BLaER1 treated with 17β-estradiol and CSF1 and Interleukin-3, amounts not matched to agents 10 nM and 100 nM (cell line): ENCODE results near the gene TMED7.
A peak's percentile ranks its signal among the peaks of the same experiment; 100 is the strongest.

Experiments
- H3K27ac ChIP-seq, 11 experiments: shearing (Covaris generic); formaldehyde crosslinking; 2 replicates each; pipeline ENCODE4 v1.8.1; 2022
- H3K27me3 ChIP-seq, 11 experiments: shearing (Covaris generic); formaldehyde crosslinking; 2 replicates each; pipeline ENCODE4 v1.8.1; 2022
- H3K36me3 ChIP-seq, 11 experiments: shearing (Covaris generic); formaldehyde crosslinking; 2 replicates each; pipeline ENCODE4 v1.8.1; 2022
- H3K4me1 ChIP-seq, 10 experiments: shearing (Covaris generic); formaldehyde crosslinking; 2 replicates each; pipeline ENCODE4 v1.8.1; 2022
- H3K4me2 ChIP-seq, 11 experiments: shearing (Covaris generic); formaldehyde crosslinking; 2 replicates each; pipeline ENCODE4 v1.8.1; 2022
- H3K4me3 ChIP-seq, 10 experiments: shearing (Covaris generic); formaldehyde crosslinking; 2 replicates each; pipeline ENCODE4 v1.8.1; 2022
- H3K9ac ChIP-seq, 11 experiments: shearing (Covaris generic); formaldehyde crosslinking; 2 replicates each; pipeline ENCODE4 v1.8.1; 2022
- H3K9me3 ChIP-seq, 11 experiments: shearing (Covaris generic); formaldehyde crosslinking; replicated peaks in 1 of 11; 2 replicates each; pipeline ENCODE4 v1.8.1; 2022
- H4K20me1 ChIP-seq, 11 experiments: shearing (Covaris generic); formaldehyde crosslinking; 2 replicates each; pipeline ENCODE4 v1.8.1; 2022
- Cebpa-rat ChIP-seq, 11 experiments: shearing (Covaris generic); IDR thresholded peaks; 2 replicates each; pipeline ENCODE4 v1.8.1; 2022

TMED7 gene

GRCh38 chr5:115616892-115617291 is 8.9 kb downstream of the TMED7 start:
- peaks cover 0 to 7% (median 0%) of the 10 kb centered on the region in 10 experiments; a peak in 4 of 20 replicates for H3K4me1 ChIP-seq
- H4K20me1 ChIP-seq = peaks cover 17 to 82% (median 46%) of the 10 kb centered on the region in 11 experiments; a peak in 20 of 22 replicates
- H3K27ac ChIP-seq = no peak overlapping the region
- no peak for TF ChIP-seq Cebpa-rat (IDR thresholded peaks at IDR 0.05)
- peaks cover 80 to 100% (median 95%) of the 10 kb centered on the region in 11 experiments for H3K36me3 ChIP-seq
- H3K4me3 ChIP-seq = no peak overlapping the region
- H3K27me3 ChIP-seq = no peaks in the 10 kb centered on the region
- H3K4me2 ChIP-seq = no peak overlapping the region
- H3K9ac ChIP-seq = no peak overlapping the region
- no peaks in the 10 kb centered on the region for H3K9me3 ChIP-seq

- Histone ChIP-seq H3K36me3 (peaks cover 84 to 100% (median 93%) of the 10 kb centered on the region in 11 experiments), H3K4me3 (no peak overlapping the region), H3K4me1 (peaks cover 0 to 3% (median 0%) of the 10 kb centered on the region in 10 experiments; a peak in 3 of 20 replicates), H3K27me3 (no peaks in the 10 kb centered on the region), H3K9me3 (no peaks in the 10 kb centered on the region), H3K27ac (no peak overlapping the region), H4K20me1 (peaks cover 13 to 82% (median 45%) of the 10 kb centered on the region in 11 experiments; a peak in 18 of 22 replicates), H3K4me2 (no peak overlapping the region), H3K9ac (no peak overlapping the region)
- TF ChIP-seq Cebpa-rat (IDR thresholded peaks at IDR 0.05) = no peak
Observed at GRCh38 chr5:115616472-115616871, 9.4 kb downstream of the TMED7 start.

- Histone ChIP-seq H3K9ac (no peak overlapping the region), H3K4me3 (no peak overlapping the region), H3K9me3 (no peaks in the 10 kb centered on the region), H3K4me1 (no peaks in the 10 kb centered on the region), H3K4me2 (no peak overlapping the region), H3K36me3 (peaks cover 47 to 83% (median 59%) of the 10 kb centered on the region in 11 experiments), H3K27ac (no peak overlapping the region), H4K20me1 (peaks cover 0 to 71% (median 37%) of the 10 kb centered on the region in 11 experiments; a peak in 13 of 22 replicates), H3K27me3 (no peaks in the 10 kb centered on the region)
- no peak for TF ChIP-seq Cebpa-rat (IDR thresholded peaks at IDR 0.05)
Observed at GRCh38 chr5:115611873-115612272, 14.0 kb downstream of the TMED7 start.

GRCh38 chr5:115607935-115608334 is 17.9 kb downstream of the TMED7 start:
- TF ChIP-seq Cebpa-rat (IDR thresholded peaks at IDR 0.05) = no peak
- peaks cover 0 to 54% (median 26%) of the 10 kb centered on the region in 11 experiments; a peak in 13 of 22 replicates for H4K20me1 ChIP-seq
- H3K27me3 ChIP-seq = no peaks in the 10 kb centered on the region
- H3K4me2 ChIP-seq = no peak overlapping the region
- H3K4me1 ChIP-seq = peaks cover 0 to 28% (median 13%) of the 10 kb centered on the region in 10 experiments; a peak in 17 of 20 replicates
- H3K27ac ChIP-seq = no peak overlapping the region
- no peaks in the 10 kb centered on the region for H3K9me3 ChIP-seq
- no peak overlapping the region for H3K4me3 ChIP-seq
- peaks cover 19 to 57% (median 35%) of the 10 kb centered on the region in 11 experiments; a peak in 21 of 22 replicates for H3K36me3 ChIP-seq
- no peak overlapping the region for H3K9ac ChIP-seq

GRCh38 chr5:115605436-115605835 is 20.4 kb downstream of the TMED7 start:
- no peak overlapping the region for H3K27ac ChIP-seq
- H4K20me1 ChIP-seq = peaks cover 0 to 38% (median 16%) of the 10 kb centered on the region in 11 experiments; a peak in 12 of 22 replicates
- H3K36me3 ChIP-seq = peaks cover 0 to 34% (median 16%) of the 10 kb centered on the region in 11 experiments; a peak in 15 of 22 replicates
- no peaks in the 10 kb centered on the region for H3K9me3 ChIP-seq
- TF ChIP-seq Cebpa-rat (IDR thresholded peaks at IDR 0.05) = no peak
- H3K4me2 ChIP-seq = peak overlapping the region in 1 of 11 experiments; percentile 95; a peak in 1 of 22 replicates
- H3K27me3 ChIP-seq = no peaks in the 10 kb centered on the region
- H3K9ac ChIP-seq = no peak overlapping the region
- H3K4me3 ChIP-seq = no peak overlapping the region
- H3K4me1 ChIP-seq = peaks cover 17 to 43% (median 32%) of the 10 kb centered on the region in 10 experiments

- peak overlapping the region; percentile 78 to 96 (median 83); a peak in 20 of 22 replicates for H3K9ac ChIP-seq
- H3K4me3 ChIP-seq = peak overlapping the region; percentile 63 to 90 (median 69)
- peaks cover 0 to 27% (median 13%) of the 10 kb centered on the region in 11 experiments; a peak in 14 of 22 replicates for H3K36me3 ChIP-seq
- no peak for TF ChIP-seq Cebpa-rat (IDR thresholded peaks at IDR 0.05)
- peak overlapping the region; percentile 85 to 98 (median 94) for H3K4me2 ChIP-seq
- no peaks in the 10 kb centered on the region for H3K9me3 ChIP-seq
- no peaks in the 10 kb centered on the region for H3K27me3 ChIP-seq
- H4K20me1 ChIP-seq = peaks cover 0 to 43% (median 12%) of the 10 kb centered on the region in 11 experiments; a peak in 12 of 22 replicates
- peaks cover 17 to 61% (median 34%) of the 10 kb centered on the region in 10 experiments for H3K4me1 ChIP-seq
- peak overlapping the region; percentile 17 to 95 (median 83); a peak in 18 of 22 replicates for H3K27ac ChIP-seq
Observed at GRCh38 chr5:115602591-115603125, 23.2 kb downstream of the TMED7 start.

- Histone ChIP-seq H4K20me1 (peaks cover 0 to 46% (median 12%) of the 10 kb centered on the region in 11 experiments; a peak in 12 of 22 replicates), H3K27ac (peak within 1 kb of the TSS; percentile 72 to 95 (median 83)), H3K4me2 (peak within 1 kb of the TSS; percentile 85 to 98 (median 94)), H3K9ac (peak within 1 kb of the TSS; percentile 78 to 96 (median 83)), H3K4me3 (peak within 1 kb of the TSS; percentile 63 to 90 (median 69)), H3K27me3 (no peaks in the 10 kb centered on the region), H3K4me1 (peaks cover 17 to 68% (median 34%) of the 10 kb centered on the region in 10 experiments), H3K9me3 (no peaks in the 10 kb centered on the region), H3K36me3 (peaks cover 0 to 27% (median 13%) of the 10 kb centered on the region in 11 experiments; a peak in 14 of 22 replicates)
- TF ChIP-seq Cebpa-rat (IDR thresholded peaks at IDR 0.05) = no peak
Observed at GRCh38 chr5:115601701-115602590, 23.9 kb downstream of the TMED7 start, which contains the start of gene TICAM2. Gene TICAM2 (minus strand): TSS chr5:115602479. CDS start chr5:115581256, 21,223 bp downstream.

- Histone ChIP-seq H4K20me1 (peaks cover 0 to 54% (median 12%) of the 10 kb centered on the region in 11 experiments; a peak in 12 of 22 replicates), H3K9ac (peak overlapping the region in 4 of 11 experiments; percentile 84 to 96 (median 86); a peak in 3 of 22 replicates), H3K4me3 (peak overlapping the region in 5 of 10 experiments; percentile 63 to 90 (median 77); a peak in 8 of 20 replicates), H3K27me3 (no peaks in the 10 kb centered on the region), H3K9me3 (no peaks in the 10 kb centered on the region), H3K27ac (no peak overlapping the region), H3K36me3 (peaks cover 0 to 16% (median 12%) of the 10 kb centered on the region in 11 experiments; a peak in 10 of 22 replicates), H3K4me1 (peaks cover 17 to 75% (median 34%) of the 10 kb centered on the region in 10 experiments), H3K4me2 (peak overlapping the region; percentile 85 to 98 (median 94); a peak in 21 of 22 replicates)
- TF ChIP-seq Cebpa-rat (IDR thresholded peaks at IDR 0.05) = no peak
Observed at GRCh38 chr5:115600766-115601165, 25.1 kb downstream of the TMED7 start.
